K562 (cell line): Measurements from ENCODE around the gene RAB43. TPM values are rescaled to one million over a fixed set of nuclear protein-coding genes. Genes with fewer than 3 reads are reported as not detected.

Experiments used
- ATAC-seq: fragments of 200-7000 bp; cut with Tn5 transposase; 3 replicates; pipeline ENCODE4 v1.9.1; 2020; ENCODE audit warnings: moderate library complexity
- BruUV-seq: library from RNA; stranded (reverse); fragments of 400-500 nt; replicated peaks from 2 replicates; lab custom pipeline; 2021; lab: Mats Ljungman, UMichigan
- CTCF ChIA-PET: fragments of 300-600 bp; formaldehyde crosslinking; extraction: SDS; loops from one replicate; lab custom pipeline; 2021; ENCODE audit warnings: low intra/inter-chr PET ratio; lab: Yijun Ruan, JAX
- POLR2A ChIA-PET: fragments of 300-600, 350-650 bp; sonication (Branson Sonifier 250); formaldehyde crosslinking; extraction: SDS; loops from one replicate; lab custom pipeline; 2021; ENCODE audit warnings: antibody characterized with exemption, inconsistent platforms; lab: Yijun Ruan, JAX
- DNase-seq, 4 experiments: peaks; one replicate each; pipeline versions ENCODE4 v3.0.0 to v3.0.0-alpha.2; 2011 to 2018; ENCODE audit warnings: low spot score in 3 of 4, mixed read lengths in 3 of 4; ENCODE audit errors: extremely low read depth in 1 of 4
- FAIRE-seq: peaks from 2 replicates; lab custom pipeline; 2011; peaks lifted over from hg19 to GRCh38; lab: Jason Lieb, UNC
- H2AFZ ChIP-seq: 2 replicates; pipeline ENCODE4 v1.6.0; 2011; ENCODE audit warnings: low read depth, low read length, control low read depth, inconsistent platforms
- H3K27ac ChIP-seq: fragments of 200-600 bp; 3 replicates; pipeline ENCODE4 v1.8.0; 2011; ENCODE audit warnings: low read depth, mild to moderate bottlenecking, control low read depth, inconsistent platforms, low read length, moderate library complexity, mixed read lengths; ENCODE audit errors: extremely low read depth
- H3K27me3 ChIP-seq, 2 experiments: fragments of 300-600 bp in 1 of 2; 2 replicates in 1 of 2; 3 replicates in 1 of 2; pipeline versions ENCODE4 v1.6.0 to v1.8.0; 2011; ENCODE audit warnings: inconsistent platforms in 2 of 2, low read length in 2 of 2, mild to moderate bottlenecking in 1 of 2, mixed read lengths in 1 of 2, moderate library complexity in 1 of 2; ENCODE audit not compliant: control insufficient read depth in 2 of 2, insufficient read depth in 2 of 2
- H3K36me3 ChIP-seq: fragments of 300-600 bp; 3 replicates; pipeline ENCODE4 v1.8.0; 2011; ENCODE audit warnings: mild to moderate bottlenecking, low read length, inconsistent platforms; ENCODE audit not compliant: control insufficient read depth, insufficient read depth
- H3K4me1 ChIP-seq, 2 experiments: fragments of 200-600 bp in 1 of 2; replicated peaks in 1 of 2; 2 replicates in 1 of 2; 3 replicates in 1 of 2; pipeline versions ENCODE4 v1.5.1 to v1.8.0; 2011; ENCODE audit warnings: inconsistent platforms in 2 of 2, low read length in 2 of 2, mild to moderate bottlenecking in 1 of 2, mixed read lengths in 1 of 2, moderate library complexity in 1 of 2; ENCODE audit not compliant: control insufficient read depth in 2 of 2, insufficient read depth in 2 of 2
- H3K4me2 ChIP-seq: 2 replicates; pipeline ENCODE4 v1.6.1; 2011; ENCODE audit warnings: low read length, control low read depth, inconsistent platforms, mixed read lengths; ENCODE audit not compliant: insufficient read depth
- H3K4me3 ChIP-seq: fragments of 200-600 bp; sonication (generic), shearing (Covaris generic); 2 replicates; pipeline ENCODE4 v1.5.1; 2016; ENCODE audit warnings: control low read depth, inconsistent platforms
- H3K79me2 ChIP-seq: fragments of 200-600 bp; 3 replicates; pipeline ENCODE4 v1.8.0; 2011; ENCODE audit warnings: low read length, inconsistent platforms; ENCODE audit not compliant: control insufficient read depth, insufficient read depth
- H3K9ac ChIP-seq, 2 experiments: 2 replicates each; pipeline versions ENCODE4 v1.6.0 to v1.6.1; 2011; ENCODE audit warnings: low read depth in 2 of 2, low read length in 2 of 2, control low read depth in 1 of 2, inconsistent platforms in 1 of 2, mild to moderate bottlenecking in 1 of 2, mixed read lengths in 1 of 2; ENCODE audit not compliant: insufficient read depth in 1 of 2
- H3K9me1 ChIP-seq: one replicate; pipeline ENCODE4 v1.6.0; 2011; ENCODE audit warnings: inconsistent platforms, mild to moderate bottlenecking, low read length, moderate library complexity; ENCODE audit not compliant: control insufficient read depth, insufficient read depth
- H3K9me3 ChIP-seq: replicated peaks from 2 replicates; pipeline ENCODE4 v1.5.1; 2011; ENCODE audit warnings: low read depth, low read length, inconsistent platforms; ENCODE audit not compliant: control insufficient read depth, insufficient read depth
- H4K20me1 ChIP-seq: replicated peaks from 2 replicates; pipeline ENCODE4 v1.6.1; 2011; ENCODE audit warnings: low read length, inconsistent platforms, mixed read lengths; ENCODE audit not compliant: control insufficient read depth, insufficient read depth
- EP300 ChIP-seq: IDR thresholded peaks from 2 replicates; pipeline ENCODE4 v1.6.1; 2012; ENCODE audit warnings: low read length, improper control_type of control experiment
- FOXJ3 ChIP-seq: sonication (generic); formaldehyde crosslinking; IDR thresholded peaks from 2 replicates; pipeline ENCODE4 v1.4.0; 2020; ENCODE audit warnings: mild to moderate bottlenecking, missing genetic modification reagents
- FOXM1 ChIP-seq, 2 experiments: fragments of 450-650 bp in 1 of 2; sonication (generic) in 1 of 2; formaldehyde crosslinking in 1 of 2; IDR thresholded peaks; 2 replicates each; pipeline versions ENCODE4 v1.6.1 to v1.9.0; 2017 to 2022; ENCODE audit warnings: low read depth in 2 of 2, mild to moderate bottlenecking in 2 of 2, missing genetic modification reagents in 1 of 2, moderate library complexity in 1 of 2
- JUN ChIP-seq, 2 experiments: sonication (generic) in 1 of 2; formaldehyde crosslinking in 1 of 2; IDR thresholded peaks; 2 replicates each; pipeline versions ENCODE4 v1.6.1 to v1.8.0; 2012 to 2022; ENCODE audit warnings: borderline replicate concordance in 2 of 2, mild to moderate bottlenecking in 2 of 2, improper control_type of control experiment in 1 of 2, low read depth in 1 of 2, low read length in 1 of 2, missing genetic modification reagents in 1 of 2
- JUND ChIP-seq, 2 experiments: IDR thresholded peaks; 2 replicates in 1 of 2; 3 replicates in 1 of 2; pipeline ENCODE4 v1.6.1; 2011; ENCODE audit warnings: borderline replicate concordance in 2 of 2, low read depth in 2 of 2, low read length in 2 of 2, improper control_type of control experiment in 1 of 2, missing biosample characterization in 1 of 2, missing genetic modification characterization in 1 of 2, missing genetic modification reagents in 1 of 2
- MECOM ChIP-seq: fragments of 250-450 bp; sonication (Bioruptor Pico); IDR thresholded peaks from 2 replicates; pipeline ENCODE4 v1.8.0; 2022; ENCODE audit warnings: inconsistent platforms
- PPARD ChIP-seq: fragments of 250-450 bp; sonication (Bioruptor Pico); IDR thresholded peaks from 2 replicates; pipeline ENCODE4 v1.8.0; 2022; ENCODE audit warnings: inconsistent platforms, mild to moderate bottlenecking, moderate library complexity
- TGIF2 ChIP-seq: sonication (generic); formaldehyde crosslinking; IDR thresholded peaks from 2 replicates; pipeline ENCODE4 v1.8.1; 2022; ENCODE audit warnings: mild to moderate bottlenecking, missing genetic modification reagents, moderate library complexity
- ZFP36 ChIP-seq: fragments of 150-350 bp; IDR thresholded peaks from 2 replicates; pipeline ENCODE4 v1.6.1; 2018; ENCODE audit warnings: low read length, low read depth; ENCODE audit not compliant: partially characterized antibody
- ZNF175 ChIP-seq: fragments of 200-800 bp; sonication (Bioruptor generic); IDR thresholded peaks from 2 replicates; pipeline ENCODE4 v1.6.1; 2016; ENCODE audit warnings: low read depth, mild to moderate bottlenecking, missing genetic modification characterization, missing compliant biosample characterization
- ZNF57 ChIP-seq: fragments of 450-650 bp; formaldehyde crosslinking; IDR thresholded peaks from 2 replicates; pipeline ENCODE4 v1.4.0; 2020; ENCODE audit warnings: mild to moderate bottlenecking, moderate library complexity
- ZNF586 ChIP-seq: fragments of 450-650 bp; formaldehyde crosslinking; conservative IDR thresholded peaks from 2 replicates; pipeline ENCODE4 v1.4.0; 2020; ENCODE audit warnings: mild to moderate bottlenecking, moderate library complexity
- ZNF780A ChIP-seq: fragments of 250-450 bp; sonication (Bioruptor Pico); IDR thresholded peaks from 2 replicates; pipeline ENCODE4 v1.5.0; 2021; ENCODE audit warnings: mild to moderate bottlenecking
- ZSCAN32 ChIP-seq: fragments of 450-650 bp; formaldehyde crosslinking; IDR thresholded peaks from 2 replicates; pipeline ENCODE4 v1.4.0; 2020; ENCODE audit warnings: mild to moderate bottlenecking, moderate library complexity
- WGBS: fragments of 100-300 bp; shearing (Covaris generic); methylation state at CpG from one replicate; pipeline ENCODE4 v1.1.6; 2016; ENCODE audit warnings: low coverage, mixed read lengths; ENCODE audit not compliant: insufficient coverage; ENCODE audit errors: missing lambda C conversion rate; 5-methylcytosine and 5-hydroxymethylcytosine counted together
- in situ Hi-C: fragments of 300-500 bp; cut with MboI; formaldehyde crosslinking; loops from 4 replicates; pipeline ENCODE4 v1.15.0; 2018; ENCODE audit warnings: inconsistent platforms, mixed read lengths
- intact Hi-C: fragments of 100-400 bp; cut with micrococcal nuclease; formaldehyde crosslinking; loops from 2 replicates; pipeline ENCODE4 v1.14.2; 2022
- polyA plus RNA-seq, 8 experiments: library from polyadenylated mRNA; depleted of rRNA in 4 of 8; stranded (reverse) in 5 of 8; unstranded in 3 of 8; fragments of >200 nt; fragmentation: Nextera tagmentation in 2 of 8; fragmentation: Illumina TruSeq in 1 of 8; extraction: Ambion mirVana in 2 of 8; extraction: Trizol in 1 of 8; gene quantifications; 2 replicates each; pipeline versions ENCODE4 v1.2.1 to v1.2.3, GENCODE V29; 2011 to 2014; ENCODE audit warnings: inconsistent platforms in 1 of 8, missing spikeins in 1 of 8
- total RNA-seq, 7 experiments: library from RNA; depleted of rRNA in 6 of 7; stranded (reverse); fragments of >200 nt in 6 of 7; fragmentation: Illumina TruSeq in 2 of 7; extraction: Trizol in 2 of 7; gene quantifications; 2 replicates each; pipeline versions ENCODE4 v1.2.1 to v1.2.3, GENCODE V29; 2011 to 2021; ENCODE audit warnings: low replicate concordance in 1 of 7
- TF ChIP-seq, protein P1 (sequence below): sonication (generic); formaldehyde crosslinking; IDR thresholded peaks from 2 replicates; pipeline ENCODE4 v1.8.1; 2023; ENCODE audit warnings: missing genetic modification reagents, mild to moderate bottlenecking, borderline replicate concordance

RAB43 gene
- total and polyA plus RNA-seq, 9 of the 15 experiments (the other 6 are each of a cell fraction or from before 2014, with no cell fraction given), result 0.04 to 6.8 (median 1.7) TPM; not detected in 2

DNA sequence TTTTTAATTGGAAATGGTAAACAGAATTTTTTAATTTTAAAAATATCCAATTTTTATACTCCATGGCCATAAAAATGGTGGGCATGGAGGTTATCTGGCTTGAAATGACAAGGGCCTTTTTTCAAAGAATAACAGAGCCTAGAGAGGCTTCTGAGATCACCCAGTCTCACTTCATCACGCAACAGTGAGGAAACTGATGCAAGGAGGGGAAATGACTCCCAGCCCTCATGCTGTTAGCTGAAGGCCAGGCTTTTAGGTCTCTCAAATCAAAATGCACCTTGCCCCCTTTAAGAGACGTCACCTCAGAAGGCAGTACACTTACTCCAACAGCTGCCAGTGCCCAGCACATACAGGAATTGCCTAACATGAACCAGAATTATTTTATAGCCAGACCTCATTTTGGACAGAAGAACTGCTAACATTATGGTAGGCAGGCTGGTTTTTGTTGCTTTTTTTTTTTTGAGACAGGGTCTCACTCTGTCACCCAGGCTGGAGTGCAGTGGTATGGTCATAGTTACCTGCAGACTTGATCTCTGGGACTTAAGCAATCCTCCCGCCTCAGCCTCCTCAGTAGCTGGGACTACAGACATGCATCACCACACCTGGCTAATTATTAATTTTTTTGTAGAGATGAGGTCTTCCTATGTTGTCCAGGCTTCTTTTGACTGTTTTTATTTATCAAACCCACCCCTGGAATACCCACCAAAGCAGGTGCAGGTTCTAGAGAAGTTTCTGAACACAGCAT lies 9.1 kb downstream of the RAB43 start:
- no peak overlapping the region for H3K9ac ChIP-seq
- in situ Hi-C loops (no loop called here), intact Hi-C loops (no loop called here)
- H3K79me2 ChIP-seq, result no peaks in the 10 kb centered on the region
- no peak overlapping the region for H2AFZ ChIP-seq
- no peaks in the 10 kb centered on the region for H3K27me3 ChIP-seq
- BruUV-seq, result no TSS peak
- DNase-seq (no peak), ATAC-seq (peak; percentile 88), FAIRE-seq (no peak)
- ChIA-PET POLR2A (no interaction called here), CTCF (no interaction called here)
- H3K4me2 ChIP-seq, result no peak overlapping the region
- H3K4me1 ChIP-seq, result peaks cover 3 to 8% of the 10 kb centered on the region in 2 experiments; a peak in 4 of 5 replicates
- H4K20me1 ChIP-seq, result no peaks in the 10 kb centered on the region
- no peaks in the 10 kb centered on the region for H3K9me3 ChIP-seq
- no peaks in the 10 kb centered on the region for H3K9me1 ChIP-seq
- no peak overlapping the region; the same call in 2 of the 3 replicates for H3K27ac ChIP-seq
- H3K4me3 ChIP-seq, result no peak overlapping the region
- no peaks in the 10 kb centered on the region; the same call in 2 of the 3 replicates for H3K36me3 ChIP-seq
- WGBS, result 39% methylated on average over 3 of the region's 3 CpGs
- TF ChIP-seq ZFP36 (no peak), ZNF57 (CRISPR knock-in tag) (no peak), ZNF175 (CRISPR knock-in tag) (peak; percentile 88; the same call in 1 of the 2 replicates), JUN (IDR thresholded peaks at IDR 0.05; ENCODE audit: borderline replicate concordance, low read depth, low read length) (peak; percentile 58; the same call in 1 of the 2 replicates), JUN (CRISPR knock-in tag; IDR thresholded peaks at IDR 0.05; ENCODE audit: borderline replicate concordance) (no peak), FOXJ3 (CRISPR knock-in tag) (no peak), ZSCAN32 (0 out of 2 replicates have a peak, but pooled peaks have one; percentile 56), MECOM (0 out of 2 replicates have a peak, but pooled peaks have one; percentile 34), EP300 (peak; percentile 72; the same call in 1 of the 2 replicates), FOXM1 (IDR thresholded peaks at IDR 0.05; ENCODE audit: low read depth) (peak; percentile 57; the same call in 1 of the 2 replicates), FOXM1 (CRISPR knock-in tag; IDR thresholded peaks at IDR 0.05; ENCODE audit: low read depth) (no peak), PPARD (CRISPR knock-in tag) (no peak), TGIF2 (no peak), ZNF586 (CRISPR knock-in tag) (no peak), ZNF780A (CRISPR knock-in tag) (no peak), JUND (IDR thresholded peaks at IDR 0.05; ENCODE audit: borderline replicate concordance, low read depth, low read length) (peak; percentile 80), JUND (tag; IDR thresholded peaks at IDR 0.05; ENCODE audit: borderline replicate concordance, low read depth, low read length) (no peak; the same call in 2 of the 3 replicates)
- TF ChIP-seq, protein P1, sequence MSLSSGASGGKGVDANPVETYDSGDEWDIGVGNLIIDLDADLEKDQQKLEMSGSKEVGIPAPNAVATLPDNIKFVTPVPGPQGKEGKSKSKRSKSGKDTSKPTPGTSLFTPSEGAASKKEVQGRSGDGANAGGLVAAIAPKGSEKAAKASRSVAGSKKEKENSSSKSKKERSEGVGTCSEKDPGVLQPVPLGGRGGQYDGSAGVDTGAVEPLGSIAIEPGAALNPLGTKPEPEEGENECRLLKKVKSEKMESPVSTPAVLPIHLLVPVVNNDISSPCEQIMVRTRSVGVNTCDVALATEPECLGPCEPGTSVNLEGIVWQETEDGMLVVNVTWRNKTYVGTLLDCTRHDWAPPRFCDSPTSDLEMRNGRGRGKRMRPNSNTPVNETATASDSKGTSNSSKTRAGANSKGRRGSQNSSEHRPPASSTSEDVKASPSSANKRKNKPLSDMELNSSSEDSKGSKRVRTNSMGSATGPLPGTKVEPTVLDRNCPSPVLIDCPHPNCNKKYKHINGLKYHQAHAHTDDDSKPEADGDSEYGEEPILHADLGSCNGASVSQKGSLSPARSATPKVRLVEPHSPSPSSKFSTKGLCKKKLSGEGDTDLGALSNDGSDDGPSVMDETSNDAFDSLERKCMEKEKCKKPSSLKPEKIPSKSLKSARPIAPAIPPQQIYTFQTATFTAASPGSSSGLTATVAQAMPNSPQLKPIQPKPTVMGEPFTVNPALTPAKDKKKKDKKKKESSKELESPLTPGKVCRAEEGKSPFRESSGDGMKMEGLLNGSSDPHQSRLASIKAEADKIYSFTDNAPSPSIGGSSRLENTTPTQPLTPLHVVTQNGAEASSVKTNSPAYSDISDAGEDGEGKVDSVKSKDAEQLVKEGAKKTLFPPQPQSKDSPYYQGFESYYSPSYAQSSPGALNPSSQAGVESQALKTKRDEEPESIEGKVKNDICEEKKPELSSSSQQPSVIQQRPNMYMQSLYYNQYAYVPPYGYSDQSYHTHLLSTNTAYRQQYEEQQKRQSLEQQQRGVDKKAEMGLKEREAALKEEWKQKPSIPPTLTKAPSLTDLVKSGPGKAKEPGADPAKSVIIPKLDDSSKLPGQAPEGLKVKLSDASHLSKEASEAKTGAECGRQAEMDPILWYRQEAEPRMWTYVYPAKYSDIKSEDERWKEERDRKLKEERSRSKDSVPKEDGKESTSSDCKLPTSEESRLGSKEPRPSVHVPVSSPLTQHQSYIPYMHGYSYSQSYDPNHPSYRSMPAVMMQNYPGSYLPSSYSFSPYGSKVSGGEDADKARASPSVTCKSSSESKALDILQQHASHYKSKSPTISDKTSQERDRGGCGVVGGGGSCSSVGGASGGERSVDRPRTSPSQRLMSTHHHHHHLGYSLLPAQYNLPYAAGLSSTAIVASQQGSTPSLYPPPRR (CRISPR knock-in tag), result no peak
